Ovary (tissue), 9 donors: ENCODE results near the gene CDH23. TPM values are rescaled to one million over a fixed set of nuclear protein-coding genes. Genes with fewer than 3 reads are reported as not detected.

Experiments used
- DNase-seq, 5 donors: peaks; one replicate each; pipeline ENCODE4 v3.0.0-alpha.2; 2019 to 2020
- H3K27ac ChIP-seq, 2 donors: fragments of 200-600 bp; one replicate each; pipeline versions ENCODE4 v1.5.1 to v1.8.0; 2019 to 2022
- H3K27me3 ChIP-seq: fragments of 200-600 bp; one replicate; pipeline ENCODE4 v1.8.0; 2022
- H3K36me3 ChIP-seq: fragments of 200-600 bp; sonication (generic); one replicate; pipeline ENCODE4 v1.5.1; 2019
- H3K4me1 ChIP-seq: one replicate; pipeline ENCODE4 v1.8.1; 2013; ENCODE audit warnings: mild to moderate bottlenecking, moderate library complexity; ENCODE audit not compliant: insufficient read depth
- H3K4me3 ChIP-seq: fragments of 200-600 bp; sonication (generic); one replicate; pipeline ENCODE4 v1.5.1; 2017
- H3K9me3 ChIP-seq, 2 donors: fragments of 200-600 bp in 1 of 2; sonication (generic) in 1 of 2; one replicate each; pipeline versions ENCODE4 v1.5.1 to v1.8.1; 2013 to 2019; ENCODE audit warnings: mild to moderate bottlenecking in 1 of 2, moderate library complexity in 1 of 2
- EP300 ChIP-seq: sonication (generic); formaldehyde crosslinking; IDR thresholded peaks from one replicate; pipeline ENCODE4 v1.6.1; 2017; ENCODE audit warnings: antibody characterized with exemption
- POLR2A ChIP-seq: fragments of 450-650 bp; IDR thresholded peaks from one replicate; pipeline ENCODE4 v1.6.1; 2017; ENCODE audit warnings: antibody characterized with exemption, mild to moderate bottlenecking, moderate library complexity
- WGBS, 3 donors: extraction: QIAGEN DNeasy Blood & Tissue Kit in 1 of 3; methylation state at CpG; one replicate each; pipeline versions ENCODE4 v1.1.5 to v1.1.7; 2013 to 2017; 5-methylcytosine and 5-hydroxymethylcytosine counted together
- intact Hi-C, 4 donors: fragments of 100-400 bp; cut with DNase I; formaldehyde crosslinking; loops; one replicate each; pipeline versions ENCODE4 v1.11.0 to v1.15.1; 2022 to 2023
- polyA plus RNA-seq, 2 donors: library from polyadenylated mRNA; stranded (reverse); fragments of 200-250 nt in 1 of 2; fragments of 350-450 nt in 1 of 2; fragmentation: Illumina TruSeq in 1 of 2; extraction: RNeasy Lipid Tissue Mini Kit (QIAGEN cat#74804) in 1 of 2; gene quantifications; one replicate each; pipeline ENCODE4 v1.2.3, GENCODE V29; 2013 to 2014
- total RNA-seq, 7 donors: library from RNA; depleted of rRNA in 2 of 7; stranded (reverse); fragments of >200 nt in 2 of 7; fragmentation: NEBNext Ultra II Directional in 3 of 7; extraction: Animal tissue kit (Norgen Biotek cat#: 25700) in 3 of 7; gene quantifications; one replicate each; pipeline versions ENCODE4 v1.1.0 to v1.2.4, GENCODE V29; 2016 to 2023
- TF ChIP-seq, protein P1 (sequence below), 3 donors: fragments of 450-650 bp in 2 of 3; fragments of 200-600 bp in 1 of 3; IDR thresholded peaks; one replicate each; pipeline versions ENCODE4 v1.5.1 to v1.8.0; 2016 to 2022; ENCODE audit warnings: antibody characterized with exemption in 3 of 3, mild to moderate bottlenecking in 1 of 3
- donor health status: DM: no; HTN: no; CAD: no; lungs with moderate emphysema.
- donor health status: DM: no; HTN: no; CAD: no.
- donor health status: Bipolar disorder and iron deficiency.
- donor health status: DM: yes; HTN: yes; CAD: no.
- donor health status: DM: no; HTN: no; CAD: no.
- donor health status: DM: yes; HTN: yes; CAD: no.

CDH23 gene
- total and polyA plus RNA-seq, 9 donors = 7.5 to 108 (median 39.1) TPM

DNA sequence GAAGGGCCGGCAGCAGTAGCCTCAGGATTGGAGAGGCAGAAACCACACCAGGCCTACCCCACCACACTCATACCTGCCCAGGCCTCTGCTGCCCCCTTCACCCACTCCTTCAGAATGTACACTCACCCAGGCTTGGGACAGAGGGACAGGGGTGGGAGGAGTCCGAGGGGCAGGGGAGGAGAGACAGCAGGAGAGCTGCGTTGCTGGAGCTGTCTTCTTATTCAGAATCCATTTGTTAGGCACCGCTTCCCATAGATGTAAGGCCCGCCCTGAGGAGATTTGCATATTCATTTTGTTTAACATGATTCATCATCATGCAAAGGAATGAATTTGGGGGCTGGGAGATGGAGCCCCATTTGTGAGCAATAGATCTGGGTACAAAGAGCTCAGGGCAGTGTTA, 156.7 kb downstream of the CDH23 start:
- no peak for TF ChIP-seq POLR2A
- no peak for TF ChIP-seq EP300
- TF ChIP-seq, protein P1, sequence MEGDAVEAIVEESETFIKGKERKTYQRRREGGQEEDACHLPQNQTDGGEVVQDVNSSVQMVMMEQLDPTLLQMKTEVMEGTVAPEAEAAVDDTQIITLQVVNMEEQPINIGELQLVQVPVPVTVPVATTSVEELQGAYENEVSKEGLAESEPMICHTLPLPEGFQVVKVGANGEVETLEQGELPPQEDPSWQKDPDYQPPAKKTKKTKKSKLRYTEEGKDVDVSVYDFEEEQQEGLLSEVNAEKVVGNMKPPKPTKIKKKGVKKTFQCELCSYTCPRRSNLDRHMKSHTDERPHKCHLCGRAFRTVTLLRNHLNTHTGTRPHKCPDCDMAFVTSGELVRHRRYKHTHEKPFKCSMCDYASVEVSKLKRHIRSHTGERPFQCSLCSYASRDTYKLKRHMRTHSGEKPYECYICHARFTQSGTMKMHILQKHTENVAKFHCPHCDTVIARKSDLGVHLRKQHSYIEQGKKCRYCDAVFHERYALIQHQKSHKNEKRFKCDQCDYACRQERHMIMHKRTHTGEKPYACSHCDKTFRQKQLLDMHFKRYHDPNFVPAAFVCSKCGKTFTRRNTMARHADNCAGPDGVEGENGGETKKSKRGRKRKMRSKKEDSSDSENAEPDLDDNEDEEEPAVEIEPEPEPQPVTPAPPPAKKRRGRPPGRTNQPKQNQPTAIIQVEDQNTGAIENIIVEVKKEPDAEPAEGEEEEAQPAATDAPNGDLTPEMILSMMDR (IDR thresholded peaks at IDR 0.05) = no peak
- H3K9me3 ChIP-seq = no peaks in the 10 kb centered on the region
- H3K27me3 ChIP-seq = no peaks in the 10 kb centered on the region
- H3K4me3 ChIP-seq = no peak overlapping the region
- 75 to 84% (median 77%) methylated on average over 5 of the region's 5 CpGs for WGBS, 3 donors
- H3K27ac ChIP-seq = no peak overlapping the region
- H3K4me1 ChIP-seq = no peaks in the 10 kb centered on the region
- intact Hi-C loops = no loop called here
- no peaks in the 10 kb centered on the region for H3K36me3 ChIP-seq
- no peak for DNase-seq

DNA sequence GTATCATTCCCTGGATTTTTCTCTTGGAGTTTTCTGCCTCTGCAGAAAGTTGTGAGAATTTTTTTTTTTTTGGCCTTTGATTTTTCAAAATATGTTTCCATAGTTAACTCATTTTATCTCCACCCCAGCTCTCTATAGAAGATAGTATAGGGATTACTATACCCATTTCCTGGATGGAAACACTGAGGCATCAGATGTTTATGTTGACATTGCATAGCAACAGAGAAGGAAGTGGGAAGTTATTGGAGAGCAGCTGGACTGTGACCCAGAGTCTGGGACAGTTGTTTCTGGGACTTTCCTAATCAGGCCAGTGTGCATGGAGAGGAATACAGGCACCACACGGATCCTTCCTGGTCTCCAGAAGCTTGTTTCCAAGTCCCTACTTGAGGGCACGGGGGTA, 158.0 kb downstream of the CDH23 start:
- WGBS, 3 donors = 65 to 72% (median 69%) methylated on average over 2 of the region's 2 CpGs

DNA sequence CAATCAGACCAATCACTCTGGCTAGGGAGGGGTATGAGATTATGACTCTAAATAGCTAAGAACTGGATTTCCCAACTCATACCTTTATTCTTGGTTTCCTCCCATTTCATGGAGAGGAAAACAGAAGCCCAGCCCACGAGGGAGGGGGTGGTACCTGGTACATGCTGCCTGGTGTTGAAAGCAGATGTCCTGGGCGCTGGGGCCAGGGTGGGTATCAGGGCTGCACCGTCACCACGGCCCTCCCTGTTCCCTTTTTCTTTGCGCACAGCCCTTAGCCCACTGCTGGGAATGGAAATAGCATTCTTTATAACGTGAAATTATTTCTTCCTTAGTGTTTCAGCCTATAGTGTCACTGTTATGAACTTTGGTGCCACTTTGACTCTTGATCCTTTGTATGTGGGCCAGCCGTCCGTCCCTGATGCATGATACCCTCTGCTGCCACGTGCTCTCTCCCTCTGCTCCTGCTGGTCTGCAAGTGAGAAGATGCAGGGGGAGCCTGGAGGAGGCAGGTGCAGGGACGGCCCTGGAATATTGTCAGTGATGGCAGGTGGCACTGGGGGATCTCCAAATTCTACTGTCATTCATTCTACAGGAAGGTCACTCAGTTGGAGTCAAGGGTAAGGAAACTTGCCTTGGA, 158.5 kb downstream of the CDH23 start:
- H3K27ac ChIP-seq = no peak overlapping the region
- TF ChIP-seq, protein P1 (IDR thresholded peaks at IDR 0.05) = no peak
- TF ChIP-seq EP300 (no peak), POLR2A (no peak)
- WGBS, 3 donors = 83 to 86% (median 85%) methylated on average over 10 of the region's 10 CpGs
- H3K4me1 ChIP-seq = no peaks in the 10 kb centered on the region
- DNase-seq = no peak
- no peak overlapping the region for H3K4me3 ChIP-seq
- no peaks in the 10 kb centered on the region for H3K27me3 ChIP-seq
- intact Hi-C loops = no loop called here
- H3K36me3 ChIP-seq = no peaks in the 10 kb centered on the region
- H3K9me3 ChIP-seq = no peaks in the 10 kb centered on the region

More for the DNA sequence above, 158.0 kb downstream of the CDH23 start:
- Histone ChIP-seq H3K4me1 (no peaks in the 10 kb centered on the region), H3K4me3 (no peak overlapping the region), H3K9me3 (no peaks in the 10 kb centered on the region), H3K27ac (no peak overlapping the region), H3K27me3 (no peaks in the 10 kb centered on the region), H3K36me3 (no peaks in the 10 kb centered on the region)
- DNase-seq = no peak
- TF ChIP-seq EP300 (no peak), POLR2A (no peak)
- TF ChIP-seq, protein P1 (IDR thresholded peaks at IDR 0.05) = no peak
- intact Hi-C loops = no loop called here

DNA sequence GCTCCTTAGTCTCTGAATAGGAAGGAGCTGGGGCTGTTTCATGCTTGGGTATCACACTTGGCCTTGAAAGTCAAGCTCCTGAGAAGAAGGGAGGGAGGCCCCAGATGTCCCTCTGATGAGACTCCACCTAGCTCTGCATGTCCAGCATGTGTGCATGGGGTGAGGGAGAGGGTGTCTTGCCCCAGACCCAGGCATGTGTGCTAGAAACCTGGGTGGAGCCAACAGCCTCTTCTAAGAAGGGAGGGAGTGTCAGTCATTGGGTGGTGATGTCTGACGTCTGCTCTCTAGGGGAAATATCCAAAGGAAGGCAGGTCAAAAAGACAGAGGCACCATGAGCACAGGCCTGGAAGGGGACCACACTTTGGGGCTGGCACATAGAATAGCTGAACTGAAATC, 159.0 kb downstream of the CDH23 start:
- no peak for DNase-seq
- intact Hi-C loops = no loop called here
- 79 to 95% (median 83%) methylated on average over 1 of the region's 1 CpG for WGBS, 3 donors
- Histone ChIP-seq H3K4me3 (no peak overlapping the region), H3K4me1 (no peaks in the 10 kb centered on the region), H3K36me3 (no peaks in the 10 kb centered on the region), H3K27me3 (no peaks in the 10 kb centered on the region), H3K9me3 (no peaks in the 10 kb centered on the region), H3K27ac (no peak overlapping the region)
- TF ChIP-seq, protein P1 (IDR thresholded peaks at IDR 0.05) = no peak
- TF ChIP-seq POLR2A (no peak), EP300 (no peak)
